ENCODE data around the gene DENND4B.

DENND4B gene

DNA sequence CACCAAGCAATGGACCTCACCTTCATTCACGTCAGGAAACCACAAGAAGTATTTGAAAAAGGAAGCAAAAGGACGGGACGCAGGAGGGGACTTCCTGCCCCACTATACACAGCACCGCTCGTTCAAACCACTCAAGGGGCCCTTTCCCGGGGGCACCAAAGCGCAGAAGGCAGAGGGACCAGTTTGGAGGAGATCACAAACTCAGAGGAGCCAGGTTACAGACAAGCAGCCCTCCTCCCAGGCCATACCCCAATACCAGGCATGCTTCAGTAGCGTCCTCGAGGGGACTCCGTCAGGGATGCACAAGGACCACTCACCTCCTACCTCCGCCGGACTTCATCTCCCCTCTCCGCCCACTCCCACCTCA, 11.2 kb upstream of the DENND4B start:
- peak; percentile 14 to 31 for DNase-seq (ENCODE audit: low read depth in 2 of 2)
- peak overlapping the region; percentile 92 to 97 for H3K4me3 ChIP-seq (replicated peaks in 1 of 2; ENCODE audit: low read depth in 2 of 2, low read length in 2 of 2)
- TF ChIP-seq CTCF (IDR thresholded peaks at IDR 0.05; ENCODE audit: low read depth, low read length) = no peak

GRCh38 chr1:153956997-153957715, 10.6 kb upstream of the DENND4B start:
- no peak for TF ChIP-seq CTCF (IDR thresholded peaks at IDR 0.05; ENCODE audit: low read depth, low read length)
- no peak for DNase-seq (ENCODE audit: low read depth in 2 of 2)
- peak overlapping the region; percentile 92 to 97 for H3K4me3 ChIP-seq (replicated peaks in 1 of 2; ENCODE audit: low read depth in 2 of 2, low read length in 2 of 2)

- H3K4me3 ChIP-seq (replicated peaks in 1 of 2; ENCODE audit: low read depth in 2 of 2, low read length in 2 of 2) = no peak overlapping the region
- no peak for TF ChIP-seq CTCF (IDR thresholded peaks at IDR 0.05; ENCODE audit: low read depth, low read length)
- no peak for DNase-seq (ENCODE audit: low read depth in 2 of 2)
These were observed 8.3 kb upstream of the DENND4B start for GRCh38 chr1:153954826-153955225.

- H3K4me3 ChIP-seq (replicated peaks in 1 of 2; ENCODE audit: low read depth in 2 of 2, low read length in 2 of 2) = no peak overlapping the region
- no peak for DNase-seq (ENCODE audit: low read depth in 2 of 2)
- no peak for TF ChIP-seq CTCF (IDR thresholded peaks at IDR 0.05; ENCODE audit: low read depth, low read length)
These were observed 7.4 kb upstream of the DENND4B start for GRCh38 chr1:153953859-153954365.

- no peak for TF ChIP-seq CTCF (IDR thresholded peaks at IDR 0.05; ENCODE audit: low read depth, low read length)
- H3K4me3 ChIP-seq (replicated peaks in 1 of 2; ENCODE audit: low read depth in 2 of 2, low read length in 2 of 2) = no peak overlapping the region
- no peak for DNase-seq (ENCODE audit: low read depth in 2 of 2)
These were observed 5.3 kb upstream of the DENND4B start for GRCh38 chr1:153951801-153952200.

GRCh38 chr1:153951183-153951582, 4.7 kb upstream of the DENND4B start:
- no peak for TF ChIP-seq CTCF (IDR thresholded peaks at IDR 0.05; ENCODE audit: low read depth, low read length)
- DNase-seq (ENCODE audit: low read depth in 2 of 2) = no peak
- H3K4me3 ChIP-seq (replicated peaks in 1 of 2; ENCODE audit: low read depth in 2 of 2, low read length in 2 of 2) = no peak overlapping the region
